Measurements from ENCODE around the gene ENAH.

ENAH gene

GRCh38 chr1:225446981-225447615, 205.8 kb downstream of the ENAH start:
- TF ChIP-seq JUND (IDR thresholded peaks at IDR 0.05; ENCODE audit: low read depth) = no peak
- no peak for DNase-seq (ENCODE audit: low read depth in 1 of 2, low spot score in 1 of 2)
- in situ Hi-C loops (cut with HindIII; ENCODE audit: low pct_unique_long_range_greater_than_20kb, low sequenced_read_pairs) = no loop called here

DNA sequence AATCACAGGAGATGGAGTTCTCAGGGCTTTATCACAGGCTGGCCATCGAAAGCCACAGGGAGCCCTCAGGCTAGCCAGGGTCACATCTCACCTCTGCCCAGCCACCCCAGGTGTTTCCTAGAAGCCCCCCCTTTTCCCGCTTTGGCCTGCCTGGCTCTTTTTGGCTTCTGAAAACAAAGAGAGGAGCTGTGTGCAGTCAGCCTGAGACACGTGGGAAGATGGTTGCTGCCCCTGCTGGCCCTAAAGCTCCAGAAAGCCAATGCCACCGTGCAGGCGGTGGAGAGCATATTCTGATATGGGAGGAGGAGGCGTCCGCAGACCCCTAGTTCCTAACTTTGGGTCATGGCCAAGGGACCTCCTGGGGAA, 206.3 kb downstream of the ENAH start:
- in situ Hi-C loops (cut with HindIII; ENCODE audit: low pct_unique_long_range_greater_than_20kb, low sequenced_read_pairs) = no loop called here
- TF ChIP-seq JUND (IDR thresholded peaks at IDR 0.05; ENCODE audit: low read depth) = no peak
- DNase-seq (ENCODE audit: low read depth in 1 of 2, low spot score in 1 of 2) = no peak

DNA sequence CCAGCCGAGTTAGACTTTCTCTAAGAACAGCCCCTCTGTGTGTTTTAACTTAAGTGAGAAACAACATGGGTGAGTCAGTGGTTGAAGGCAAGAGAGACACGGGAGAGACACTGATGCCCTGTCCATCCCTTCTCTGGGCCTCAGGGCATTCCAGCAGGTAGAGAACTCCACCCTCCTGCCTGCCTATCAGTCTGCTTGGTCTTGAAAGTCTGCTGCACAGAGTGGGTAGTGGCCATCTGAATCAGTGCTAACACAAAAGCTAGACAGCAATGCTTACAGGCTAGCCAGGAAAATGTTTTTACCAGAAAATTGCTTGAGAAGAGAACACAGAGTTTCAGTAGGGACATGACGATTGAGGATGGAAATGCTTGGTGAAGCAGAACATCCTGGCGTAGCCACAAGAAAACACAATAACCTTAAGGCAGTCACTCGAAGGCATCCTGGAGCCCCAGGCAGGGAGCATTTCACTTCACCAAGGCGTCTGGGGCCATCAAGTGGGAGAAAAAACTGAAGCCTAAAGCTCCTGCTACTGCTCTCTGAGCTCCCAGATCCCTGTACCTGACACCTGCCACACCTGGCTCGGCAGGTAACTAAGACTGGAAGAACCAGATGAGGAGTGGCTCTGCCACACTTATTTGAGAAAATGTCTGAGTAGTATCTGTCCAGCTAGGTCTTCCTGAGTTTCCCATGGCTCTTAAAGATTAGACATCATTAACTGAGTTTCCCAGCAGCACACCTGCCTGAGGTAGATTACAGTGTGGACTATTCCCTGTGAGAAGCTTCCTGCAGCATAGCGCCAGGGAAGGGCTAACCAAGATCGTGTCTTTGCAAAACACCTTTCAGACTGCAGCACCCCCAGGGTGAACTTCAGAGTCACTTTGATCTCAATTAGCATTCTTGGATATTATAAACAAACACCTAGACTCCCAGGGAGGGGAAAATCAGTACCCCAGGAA, 207.0 kb downstream of the ENAH start:
- DNase-seq (ENCODE audit: low read depth in 1 of 2, low spot score in 1 of 2) = peak in 1 of 2 experiments; percentile 81
- no peak for TF ChIP-seq JUND (IDR thresholded peaks at IDR 0.05; ENCODE audit: low read depth)

GRCh38 chr1:225442123-225442505, 210.8 kb downstream of the ENAH start:
- no peak for DNase-seq (ENCODE audit: low read depth in 1 of 2, low spot score in 1 of 2)
- in situ Hi-C loops (cut with HindIII; ENCODE audit: low pct_unique_long_range_greater_than_20kb, low sequenced_read_pairs) = no loop called here
- no peak for TF ChIP-seq JUND (IDR thresholded peaks at IDR 0.05; ENCODE audit: low read depth)

More for the DNA sequence above, 207.0 kb downstream of the ENAH start:
- in situ Hi-C loops (cut with HindIII; ENCODE audit: low pct_unique_long_range_greater_than_20kb, low sequenced_read_pairs) = no loop called here

GRCh38 chr1:225441314-225442122, 211.4 kb downstream of the ENAH start:
- in situ Hi-C loops (cut with HindIII; ENCODE audit: low pct_unique_long_range_greater_than_20kb, low sequenced_read_pairs) = no loop called here
- TF ChIP-seq JUND (IDR thresholded peaks at IDR 0.05; ENCODE audit: low read depth) = no peak
- DNase-seq (ENCODE audit: low read depth in 1 of 2, low spot score in 1 of 2) = no peak

GRCh38 chr1:225440380-225441221, 212.3 kb downstream of the ENAH start:
- no peak for TF ChIP-seq JUND (IDR thresholded peaks at IDR 0.05; ENCODE audit: low read depth)
- DNase-seq (ENCODE audit: low read depth in 1 of 2, low spot score in 1 of 2) = no peak
- in situ Hi-C loops (cut with HindIII; ENCODE audit: low pct_unique_long_range_greater_than_20kb, low sequenced_read_pairs) = no loop called here

GRCh38 chr1:225437710-225438437, 215.0 kb downstream of the ENAH start:
- DNase-seq (ENCODE audit: low read depth in 1 of 2, low spot score in 1 of 2) = peak in 1 of 2 experiments; percentile 51
- in situ Hi-C loops (cut with HindIII; ENCODE audit: low pct_unique_long_range_greater_than_20kb, low sequenced_read_pairs) = no loop called here
- no peak for TF ChIP-seq JUND (IDR thresholded peaks at IDR 0.05; ENCODE audit: low read depth)
